OCI-LY1 (cell line): ENCODE data around the gene CDK9.

ENCODE experiments used
- H2AFZ ChIP-seq: fragments of 200-600 bp; sonication (generic), shearing (Covaris generic); 2 replicates; pipeline ENCODE4 v1.6.0; 2014; ENCODE audit warnings: antibody characterized with exemption, mild to moderate bottlenecking, low read length
- H3F3A ChIP-seq: fragments of 200-600 bp; sonication (generic), shearing (Covaris generic); 2 replicates; pipeline ENCODE4 v1.6.0; 2014; ENCODE audit warnings: mild to moderate bottlenecking, antibody characterized with exemption, low read length, moderate library complexity; ENCODE audit not compliant: insufficient read depth
- H3K27ac ChIP-seq: fragments of 200-600 bp; sonication (generic); 2 replicates; pipeline ENCODE4 v1.5.1; 2014; ENCODE audit warnings: low read length, mixed run types, mild to moderate bottlenecking, low read depth; ENCODE audit not compliant: poor library complexity, severe bottlenecking
- H3K27me3 ChIP-seq: fragments of 200-600 bp; sonication (generic); 2 replicates; pipeline ENCODE4 v1.6.0; 2014; ENCODE audit warnings: antibody characterized with exemption, mild to moderate bottlenecking, low read length, moderate library complexity; ENCODE audit not compliant: insufficient read depth
- H3K36me3 ChIP-seq: fragments of 200-600 bp; sonication (generic); 2 replicates; pipeline ENCODE4 v1.6.1; 2014; ENCODE audit warnings: mild to moderate bottlenecking, antibody characterized with exemption, low read length, moderate library complexity, mixed read lengths; ENCODE audit not compliant: insufficient read depth
- H3K4me1 ChIP-seq: fragments of 200-600 bp; sonication (generic); 2 replicates; pipeline ENCODE4 v1.5.1; 2014; ENCODE audit warnings: mild to moderate bottlenecking, low read length, moderate library complexity; ENCODE audit not compliant: insufficient read depth, severe bottlenecking
- H3K4me2 ChIP-seq: fragments of 200-600 bp; sonication (generic), shearing (Covaris generic); 2 replicates; pipeline ENCODE4 v1.6.1; 2014; ENCODE audit warnings: low read length
- H3K4me3 ChIP-seq: fragments of 200-600 bp; sonication (generic); 2 replicates; pipeline ENCODE4 v1.5.1; 2014; ENCODE audit warnings: low read length, low read depth, mild to moderate bottlenecking, mixed read lengths; ENCODE audit not compliant: poor library complexity, severe bottlenecking
- H3K79me2 ChIP-seq: fragments of 200-600 bp; shearing (Covaris generic); 2 replicates; pipeline ENCODE4 v1.6.1; 2016; ENCODE audit warnings: mixed run types, low read length, mixed read lengths; ENCODE audit not compliant: insufficient read depth
- H3K9ac ChIP-seq: fragments of 200-600 bp; sonication (generic), shearing (Covaris generic); 2 replicates; pipeline ENCODE4 v1.6.1; 2014; ENCODE audit warnings: mild to moderate bottlenecking, low read length, mixed read lengths
- H3K9me2 ChIP-seq: fragments of 200-600 bp; sonication (generic), shearing (Covaris generic); 2 replicates; pipeline ENCODE4 v1.6.1; 2014; ENCODE audit warnings: low read depth, mild to moderate bottlenecking, low read length, mixed read lengths
- H3K9me3 ChIP-seq: fragments of 200-600 bp; shearing (Covaris generic); 2 replicates; pipeline ENCODE4 v1.6.1; 2014; ENCODE audit warnings: low read length, mixed read lengths
- H4K20me1 ChIP-seq: fragments of 200-600 bp; sonication (generic), shearing (Covaris generic); 2 replicates; pipeline ENCODE4 v1.6.0; 2016; ENCODE audit warnings: mild to moderate bottlenecking, low read length; ENCODE audit not compliant: insufficient read depth
- EZH2 ChIP-seq: fragments of 200-600 bp; sonication (generic), shearing (Covaris generic); IDR thresholded peaks from 2 replicates; pipeline ENCODE4 v1.8.0; 2017; ENCODE audit warnings: borderline replicate concordance, mixed run types, mild to moderate bottlenecking, antibody characterized with exemption, low read length, moderate library complexity, mixed read lengths
- TF ChIP-seq, protein P1 (sequence below): fragments of 200-600 bp; sonication (generic), shearing (Covaris generic); IDR thresholded peaks from 2 replicates; pipeline ENCODE4 v1.5.1; 2017; ENCODE audit warnings: mild to moderate bottlenecking, antibody characterized with exemption, low read length, moderate library complexity, mixed read lengths

Gene CDK9

DNA sequence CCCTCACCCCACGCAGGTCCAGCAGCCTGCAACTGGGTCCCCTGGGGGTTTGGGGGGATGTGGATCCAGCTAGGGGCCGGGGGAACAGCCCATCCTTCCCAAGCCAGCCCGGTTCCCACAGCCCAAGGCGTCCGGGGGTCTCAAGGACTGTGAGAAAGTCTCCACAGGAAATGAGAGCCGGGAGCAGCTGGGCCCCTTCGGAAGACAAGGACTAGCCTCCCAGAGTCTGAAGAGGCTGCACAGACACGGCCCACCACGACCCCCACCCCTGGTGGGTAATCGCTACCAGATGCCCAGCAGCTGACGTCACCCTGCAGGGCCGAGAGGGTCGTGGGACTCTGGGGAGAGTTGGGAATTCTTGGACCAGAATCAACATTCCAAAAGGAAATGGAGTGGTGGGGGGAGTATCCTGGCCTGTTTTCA lies 17.9 kb upstream of the CDK9 start:
- TF ChIP-seq, protein P1, sequence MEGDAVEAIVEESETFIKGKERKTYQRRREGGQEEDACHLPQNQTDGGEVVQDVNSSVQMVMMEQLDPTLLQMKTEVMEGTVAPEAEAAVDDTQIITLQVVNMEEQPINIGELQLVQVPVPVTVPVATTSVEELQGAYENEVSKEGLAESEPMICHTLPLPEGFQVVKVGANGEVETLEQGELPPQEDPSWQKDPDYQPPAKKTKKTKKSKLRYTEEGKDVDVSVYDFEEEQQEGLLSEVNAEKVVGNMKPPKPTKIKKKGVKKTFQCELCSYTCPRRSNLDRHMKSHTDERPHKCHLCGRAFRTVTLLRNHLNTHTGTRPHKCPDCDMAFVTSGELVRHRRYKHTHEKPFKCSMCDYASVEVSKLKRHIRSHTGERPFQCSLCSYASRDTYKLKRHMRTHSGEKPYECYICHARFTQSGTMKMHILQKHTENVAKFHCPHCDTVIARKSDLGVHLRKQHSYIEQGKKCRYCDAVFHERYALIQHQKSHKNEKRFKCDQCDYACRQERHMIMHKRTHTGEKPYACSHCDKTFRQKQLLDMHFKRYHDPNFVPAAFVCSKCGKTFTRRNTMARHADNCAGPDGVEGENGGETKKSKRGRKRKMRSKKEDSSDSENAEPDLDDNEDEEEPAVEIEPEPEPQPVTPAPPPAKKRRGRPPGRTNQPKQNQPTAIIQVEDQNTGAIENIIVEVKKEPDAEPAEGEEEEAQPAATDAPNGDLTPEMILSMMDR = no peak
- TF ChIP-seq EZH2 = no peak
- no peak overlapping the region for H3K9ac ChIP-seq
- peaks cover 40% of the 10 kb centered on the region for H3K4me1 ChIP-seq
- H3K36me3 ChIP-seq = no peaks in the 10 kb centered on the region
- H3F3A ChIP-seq = no peaks in the 10 kb centered on the region
- H3K27ac ChIP-seq = peak overlapping the region; percentile 1
- H2AFZ ChIP-seq = no peak overlapping the region
- H3K27me3 ChIP-seq = no peaks in the 10 kb centered on the region
- H3K4me2 ChIP-seq = no peak overlapping the region
- H3K79me2 ChIP-seq = no peaks in the 10 kb centered on the region
- H4K20me1 ChIP-seq = no peaks in the 10 kb centered on the region
- H3K9me3 ChIP-seq = no peaks in the 10 kb centered on the region
- H3K4me3 ChIP-seq = no peak overlapping the region
- no peaks in the 10 kb centered on the region for H3K9me2 ChIP-seq

DNA sequence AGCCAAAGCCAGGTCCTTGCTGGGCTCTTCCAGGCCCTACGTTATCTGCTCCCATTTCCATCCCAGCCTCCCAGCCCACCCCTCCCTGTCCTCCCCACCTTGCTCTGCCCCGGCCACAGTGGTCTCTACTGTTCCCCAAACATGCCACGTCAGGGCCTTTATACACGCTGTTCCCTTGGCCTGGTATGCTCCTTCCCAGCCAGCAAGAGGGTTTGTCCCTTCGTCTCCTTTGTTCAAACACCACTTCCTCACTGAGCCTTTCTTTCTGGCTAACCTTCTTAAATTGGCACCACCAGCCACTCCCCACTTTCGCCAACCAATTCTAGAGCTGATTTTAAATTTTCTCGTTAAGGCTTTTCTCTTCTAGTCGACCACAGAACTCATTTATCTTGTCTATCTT lies 17.1 kb upstream of the CDK9 start:
- Histone ChIP-seq H3K4me3 (no peak overlapping the region), H3K4me2 (no peak overlapping the region), H3K9me2 (no peaks in the 10 kb centered on the region), H3K79me2 (no peaks in the 10 kb centered on the region), H3K4me1 (peaks cover 48% of the 10 kb centered on the region), H4K20me1 (no peaks in the 10 kb centered on the region), H3K9ac (no peak overlapping the region), H3F3A (no peaks in the 10 kb centered on the region), H3K27me3 (no peaks in the 10 kb centered on the region), H3K9me3 (no peaks in the 10 kb centered on the region), H2AFZ (no peak overlapping the region), H3K27ac (peak overlapping the region; percentile 30), H3K36me3 (no peaks in the 10 kb centered on the region)
- TF ChIP-seq EZH2 = no peak
- TF ChIP-seq, protein P1 = no peak

DNA sequence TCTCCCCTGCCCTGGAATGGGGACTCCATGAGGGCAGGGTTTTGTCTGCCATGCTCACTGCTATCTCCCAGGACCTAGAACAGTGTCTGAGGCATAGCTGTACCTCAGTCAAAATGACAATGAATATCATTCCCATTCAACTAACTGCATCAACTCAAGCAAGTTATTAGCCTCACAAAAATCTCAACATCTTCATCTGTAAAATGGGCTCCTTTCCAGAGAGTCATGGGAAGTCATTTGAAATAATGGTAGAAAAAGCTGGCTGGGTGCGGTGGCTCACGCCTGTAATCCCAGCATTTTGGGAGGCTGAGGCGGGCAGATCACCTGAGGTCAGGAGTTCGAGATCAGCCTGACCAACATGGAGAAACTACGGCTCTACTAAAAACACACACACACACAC lies 16.7 kb upstream of the CDK9 start:
- Histone ChIP-seq H2AFZ (no peak overlapping the region), H3K36me3 (no peaks in the 10 kb centered on the region), H3K9me3 (no peaks in the 10 kb centered on the region), H3K9ac (no peak overlapping the region), H3K4me3 (no peak overlapping the region), H3K27me3 (no peaks in the 10 kb centered on the region), H3K4me1 (peaks cover 52% of the 10 kb centered on the region), H3K9me2 (no peaks in the 10 kb centered on the region), H3F3A (no peaks in the 10 kb centered on the region), H3K27ac (peak overlapping the region; percentile 30), H3K79me2 (no peaks in the 10 kb centered on the region), H3K4me2 (no peak overlapping the region), H4K20me1 (no peaks in the 10 kb centered on the region)
- no peak for TF ChIP-seq EZH2
- TF ChIP-seq, protein P1 = no peak
